Type B pancreatic cell (in vitro differentiated cells): Measurements from ENCODE around the gene KAZN. TPM values are rescaled to one million over a fixed set of nuclear protein-coding genes. Genes with fewer than 3 reads are reported as not detected.
"Not testable (repeated sequence)": the region's sequence is repeated elsewhere in the genome, so short reads cannot be mapped to it uniquely, and the experiment has no call there.

Experiments
- DNase-seq: peaks from one replicate; pipeline ENCODE4 v3.0.0; 2021; ENCODE audit warnings: mixed read lengths; ENCODE audit not compliant: unreplicated experiment; ENCODE audit errors: extremely low spot score
- H3K27ac Mint-ChIP-seq: 2 replicates; pipeline ENCODE4 v1.8.0; 2021; ENCODE audit warnings: mild to moderate bottlenecking, mixed read lengths
- H3K27me3 Mint-ChIP-seq: 2 replicates; pipeline ENCODE4 v1.8.0; 2021; ENCODE audit warnings: mixed read lengths
- H3K36me3 Mint-ChIP-seq: 2 replicates; pipeline ENCODE4 v1.8.0; 2021; ENCODE audit warnings: mixed read lengths
- H3K4me1 Mint-ChIP-seq: one replicate; pipeline ENCODE4 v1.8.0; 2021; ENCODE audit warnings: mixed read lengths; ENCODE audit not compliant: unreplicated experiment
- H3K4me3 Mint-ChIP-seq: 2 replicates; pipeline ENCODE4 v1.8.0; 2021; ENCODE audit warnings: mild to moderate bottlenecking, mixed read lengths
- H3K9me3 Mint-ChIP-seq: 2 replicates; pipeline ENCODE4 v1.8.0; 2021; ENCODE audit warnings: mixed read lengths
- CTCF ChIP-seq: fragments of 200-600 bp; sonication (generic); conservative IDR thresholded peaks from 2 replicates; pipeline ENCODE4 v1.5.0; 2021; ENCODE audit warnings: antibody characterized with exemption, mild to moderate bottlenecking
- total RNA-seq: library from RNA; stranded (reverse); gene quantifications from 2 replicates; pipeline ENCODE4 v1.2.1, GENCODE V29; 2021; ENCODE audit warnings: low replicate concordance

Gene KAZN
- total RNA-seq, 1 donor from 2014 or later, result 33.7 TPM

GRCh38 chr1:14959059-14959694 lies 360.7 kb downstream of the KAZN start:
- no peak for TF ChIP-seq CTCF
- DNase-seq, result no peak
- Mint-ChIP-seq H3K36me3 (peaks cover 12% of the 10 kb centered on the region), H3K27ac (no peak overlapping the region), H3K4me3 (no peak overlapping the region), H3K9me3 (no peaks in the 10 kb centered on the region), H3K4me1 (peaks cover 17% of the 10 kb centered on the region), H3K27me3 (no peaks in the 10 kb centered on the region)

DNA sequence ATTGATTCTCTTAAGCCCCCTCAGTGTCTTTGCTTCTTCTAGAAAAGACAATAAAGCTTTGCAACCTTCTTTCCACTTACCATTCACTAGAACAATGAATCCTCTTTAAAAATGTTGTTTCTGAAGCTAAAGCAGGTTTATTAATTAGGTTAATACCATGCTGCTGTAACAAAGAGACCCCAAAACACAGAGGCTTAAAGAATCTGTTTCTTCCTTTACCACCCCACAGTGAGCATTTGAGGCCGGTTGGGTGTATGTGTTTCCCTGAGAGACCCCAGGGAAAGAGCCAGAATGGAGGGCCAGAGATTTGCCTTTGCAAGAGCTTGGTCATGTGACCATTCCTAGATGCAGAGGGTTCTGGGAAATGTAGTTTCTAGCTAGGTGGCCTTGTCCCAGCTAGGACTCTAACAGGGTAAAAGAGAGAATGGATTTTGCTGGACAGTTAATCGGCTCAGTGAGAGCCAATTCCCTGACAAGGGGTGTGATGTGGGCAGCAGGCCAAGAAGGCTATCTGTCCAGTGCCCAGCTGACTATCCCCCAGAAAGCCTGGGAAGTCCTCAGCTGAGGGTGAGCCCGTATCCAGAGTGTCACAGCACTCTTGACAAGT lies 363.3 kb downstream of the KAZN start:
- H3K4me1 Mint-ChIP-seq, result peaks cover 22% of the 10 kb centered on the region
- no peaks in the 10 kb centered on the region for H3K9me3 Mint-ChIP-seq
- no peak for TF ChIP-seq CTCF
- no peaks in the 10 kb centered on the region for H3K27me3 Mint-ChIP-seq
- H3K27ac Mint-ChIP-seq, result no peak overlapping the region
- DNase-seq, result no peak
- peaks cover 20% of the 10 kb centered on the region for H3K36me3 Mint-ChIP-seq
- H3K4me3 Mint-ChIP-seq, result no peak overlapping the region

- H3K9me3 Mint-ChIP-seq, result peaks cover 4% of the 10 kb centered on the region
- H3K27me3 Mint-ChIP-seq, result no peaks in the 10 kb centered on the region
- H3K27ac Mint-ChIP-seq, result no peak overlapping the region
- H3K36me3 Mint-ChIP-seq, result peaks cover 26% of the 10 kb centered on the region
- H3K4me1 Mint-ChIP-seq, result peaks cover 16% of the 10 kb centered on the region
- DNase-seq, result no peak
- TF ChIP-seq CTCF, result no peak
- no peak overlapping the region for H3K4me3 Mint-ChIP-seq
These were observed 363.9 kb downstream of the KAZN start for GRCh38 chr1:14962407-14962806.

GRCh38 chr1:14963791-14964710 lies 365.6 kb downstream of the KAZN start:
- not testable (repeated sequence) for H3K4me3 Mint-ChIP-seq, H3K9me3 Mint-ChIP-seq, DNase-seq, H3K27me3 Mint-ChIP-seq
- H3K27ac Mint-ChIP-seq, result peak overlapping the region; percentile 42
- peaks cover 21% of the 10 kb centered on the region for H3K4me1 Mint-ChIP-seq
- H3K36me3 Mint-ChIP-seq, result peaks cover 27% of the 10 kb centered on the region

DNA sequence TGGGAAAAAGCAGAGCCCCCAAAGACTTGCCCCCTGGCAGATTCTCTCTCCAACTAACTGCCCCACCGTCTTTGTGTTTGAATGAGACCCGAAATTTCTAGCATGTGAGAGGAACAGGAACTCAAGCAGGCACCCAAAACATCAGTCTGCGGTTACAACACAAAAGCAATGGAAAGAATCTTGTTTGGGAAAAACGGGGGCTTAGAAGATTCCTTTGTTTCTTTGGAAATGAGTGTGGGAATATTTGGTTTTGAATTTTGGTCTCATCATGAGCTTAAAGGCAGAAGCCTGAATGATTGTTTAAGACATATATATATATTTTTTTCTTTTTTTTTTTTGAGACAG lies 366.2 kb downstream of the KAZN start:
- Mint-ChIP-seq H3K27me3 (no peaks in the 10 kb centered on the region), H3K9me3 (peaks cover 4% of the 10 kb centered on the region), H3K4me3 (no peak overlapping the region), H3K36me3 (peaks cover 27% of the 10 kb centered on the region), H3K27ac (no peak overlapping the region), H3K4me1 (peaks cover 25% of the 10 kb centered on the region)
- no peak for TF ChIP-seq CTCF
- DNase-seq, result no peak
